COLO829 (cell line): Measurements from ENCODE around the gene SPOP.
"Not testable (repeated sequence)": the region's sequence is repeated elsewhere in the genome, so short reads cannot be mapped to it uniquely, and the experiment has no call there.

Experiments used
- DNase-seq: peaks from one replicate; pipeline ENCODE4 v3.0.0; 2012; ENCODE audit warnings: low spot score

SPOP gene

GRCh38 chr17:49695698-49696232, 17.9 kb upstream of the SPOP start:
- DNase-seq: no peak

GRCh38 chr17:49694847-49695697, 17.2 kb upstream of the SPOP start:
- DNase-seq: peak; percentile 42

- no peak for DNase-seq
These were observed 14.9 kb upstream of the SPOP start for GRCh38 chr17:49692751-49693150.

DNA sequence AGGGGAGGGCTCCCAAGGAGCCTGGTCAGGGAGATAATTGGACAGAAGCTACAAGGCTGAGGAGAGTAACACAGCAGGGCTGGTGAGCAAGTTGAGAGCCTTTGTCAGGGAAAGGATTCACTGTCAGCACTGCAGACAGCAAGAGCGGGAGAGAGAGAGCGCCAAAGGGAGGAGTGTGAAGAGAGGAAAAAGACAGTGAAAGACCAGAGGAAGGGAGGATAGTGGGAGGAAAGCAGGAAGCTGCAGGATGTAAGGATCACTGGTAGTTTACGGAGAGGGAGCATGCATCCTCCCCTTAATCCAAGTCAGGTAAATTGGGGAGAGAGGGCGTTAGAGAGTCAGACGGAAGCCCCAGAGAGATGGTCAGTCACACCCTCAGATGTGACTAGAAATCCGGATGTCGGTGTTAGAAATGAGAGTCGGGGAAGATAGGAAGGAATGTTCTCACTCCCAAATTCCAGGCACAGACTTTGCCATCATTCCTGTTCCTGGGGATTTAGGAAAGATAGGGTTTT, 13.8 kb upstream of the SPOP start:
- DNase-seq: no peak

- no peak for DNase-seq
These were observed 13.3 kb upstream of the SPOP start for GRCh38 chr17:49691086-49691676.

- no peak for DNase-seq
These were observed 12.4 kb upstream of the SPOP start for GRCh38 chr17:49690256-49690655.

DNA sequence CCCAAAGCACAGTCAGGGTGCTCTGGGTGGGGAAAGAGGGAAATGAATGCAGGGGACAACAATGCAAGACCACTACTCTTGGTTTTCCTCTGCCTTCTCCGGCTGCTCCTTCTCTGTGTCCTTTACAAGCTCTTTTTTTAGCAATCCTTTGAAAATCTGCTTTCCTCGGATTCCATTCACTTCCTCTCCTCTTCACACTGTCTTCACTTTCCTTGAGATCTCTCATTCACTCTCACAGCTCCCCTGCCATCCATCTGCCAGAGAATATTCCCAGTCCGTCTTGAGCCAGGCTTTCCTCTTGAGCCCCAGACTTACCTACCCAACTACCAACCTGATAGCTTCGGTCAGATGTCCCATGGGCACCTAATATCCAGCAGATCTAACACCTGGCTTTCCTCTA, 11.0 kb upstream of the SPOP start:
- DNase-seq: no peak

GRCh38 chr17:49687878-49688491, 10.1 kb upstream of the SPOP start:
- DNase-seq: no peak

GRCh38 chr17:49681106-49681979, 3.4 kb upstream of the SPOP start:
- DNase-seq: no peak

DNA sequence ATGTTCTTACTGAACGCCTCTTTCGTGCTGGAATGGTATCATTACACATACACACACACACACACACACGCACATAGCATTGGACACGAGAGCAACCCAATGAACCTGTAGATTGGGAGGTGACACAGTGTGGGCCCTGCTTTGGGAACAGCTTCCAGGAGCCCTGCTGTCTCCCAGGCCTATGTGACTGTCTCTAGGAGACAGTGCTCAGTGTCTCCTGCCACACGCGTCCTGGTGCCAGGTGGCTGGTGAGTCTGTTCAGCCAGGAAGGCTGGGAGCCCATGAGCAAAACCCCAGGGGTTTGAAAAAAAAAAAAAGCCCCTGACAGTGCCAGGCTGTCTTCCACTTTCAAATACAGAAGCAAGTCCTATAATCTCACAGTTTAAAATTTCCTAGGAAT, 2.4 kb upstream of the SPOP start:
- DNase-seq: no peak

DNA sequence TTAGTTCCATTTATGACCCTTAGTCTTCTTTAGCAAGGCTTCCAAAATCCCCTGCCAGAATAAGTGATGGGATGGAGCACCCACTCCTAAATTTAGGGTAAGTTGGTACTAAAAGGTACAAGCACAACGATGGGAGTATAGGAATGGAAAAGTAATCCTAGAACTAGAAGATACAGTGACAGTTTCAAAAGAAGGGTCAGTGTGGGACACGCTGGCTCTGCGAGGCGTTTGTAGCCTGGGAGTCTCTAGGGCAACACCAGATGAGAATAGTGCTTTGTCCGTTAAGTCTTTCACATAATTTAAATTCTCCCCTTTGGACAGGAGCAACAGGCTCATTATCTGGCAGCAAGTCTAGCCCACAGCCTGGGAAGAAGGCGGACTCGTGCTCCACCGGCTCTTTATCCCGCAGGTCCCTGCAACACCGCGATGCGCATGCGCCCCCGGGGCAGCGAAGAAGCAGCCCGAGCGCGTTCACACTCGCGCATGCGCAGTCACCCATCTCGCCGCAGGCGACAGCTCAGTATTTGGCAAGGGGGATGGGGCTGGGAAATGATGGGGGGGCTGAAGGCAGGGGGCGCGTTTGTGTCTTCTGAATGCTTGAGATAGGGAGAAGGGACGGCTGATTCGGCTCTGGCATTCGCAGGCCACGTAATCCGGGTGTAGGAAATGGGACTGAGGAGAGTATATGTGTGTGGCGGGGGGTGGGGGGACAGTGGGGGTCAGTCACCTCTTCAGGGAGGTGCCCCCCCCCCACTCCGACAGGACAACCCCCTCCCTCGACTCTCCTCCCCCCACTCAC, 564 bp downstream of the SPOP start:
- peak; percentile 99 for DNase-seq

GRCh38 chr17:49676276-49676868, 1.5 kb downstream of the SPOP start:
- no peak for DNase-seq

- no peak for DNase-seq
These were observed 3.4 kb downstream of the SPOP start for GRCh38 chr17:49674507-49674906.

- DNase-seq: not testable (repeated sequence)
These were observed 4.2 kb downstream of the SPOP start for GRCh38 chr17:49673679-49674078.

DNA sequence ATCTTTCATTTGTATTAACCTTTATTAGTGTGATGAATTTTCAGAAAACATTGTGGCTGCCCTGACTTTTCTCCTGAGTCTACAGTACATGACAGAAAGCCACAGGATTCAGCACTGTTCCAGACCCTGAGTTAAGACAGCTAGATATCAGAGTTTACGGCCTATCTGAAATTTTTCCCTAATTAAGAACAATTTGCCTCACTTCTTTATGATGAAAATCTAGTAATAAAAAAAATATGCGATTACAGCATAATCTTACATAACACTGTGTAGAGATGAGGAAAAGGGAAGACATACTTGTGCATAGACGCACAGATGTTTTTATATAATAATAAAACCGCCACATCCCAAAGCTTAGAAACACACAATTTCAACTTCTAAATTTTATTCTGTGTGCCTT, 7.3 kb downstream of the SPOP start:
- no peak for DNase-seq

DNA sequence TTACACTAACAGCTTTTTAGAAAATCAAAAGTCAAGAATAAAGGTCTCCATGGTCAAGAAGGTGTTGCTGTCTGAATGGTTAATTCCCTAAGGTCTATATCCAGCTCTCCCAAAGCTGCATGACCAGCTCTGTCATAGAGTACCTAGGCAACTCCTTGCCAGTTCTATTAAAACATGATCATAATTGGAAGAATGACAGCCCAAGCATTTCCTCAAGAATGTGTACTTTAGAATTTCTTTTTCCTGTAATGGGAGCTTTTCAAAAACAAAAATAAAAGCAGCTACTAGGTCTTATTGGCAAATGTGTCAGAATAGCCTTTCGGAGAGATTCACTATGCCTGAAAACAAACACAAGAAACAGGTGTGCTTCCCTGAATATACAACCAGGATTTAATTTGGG, 7.9 kb downstream of the SPOP start:
- DNase-seq: no peak

GRCh38 chr17:49667854-49668253, 10.0 kb downstream of the SPOP start:
- no peak for DNase-seq

DNA sequence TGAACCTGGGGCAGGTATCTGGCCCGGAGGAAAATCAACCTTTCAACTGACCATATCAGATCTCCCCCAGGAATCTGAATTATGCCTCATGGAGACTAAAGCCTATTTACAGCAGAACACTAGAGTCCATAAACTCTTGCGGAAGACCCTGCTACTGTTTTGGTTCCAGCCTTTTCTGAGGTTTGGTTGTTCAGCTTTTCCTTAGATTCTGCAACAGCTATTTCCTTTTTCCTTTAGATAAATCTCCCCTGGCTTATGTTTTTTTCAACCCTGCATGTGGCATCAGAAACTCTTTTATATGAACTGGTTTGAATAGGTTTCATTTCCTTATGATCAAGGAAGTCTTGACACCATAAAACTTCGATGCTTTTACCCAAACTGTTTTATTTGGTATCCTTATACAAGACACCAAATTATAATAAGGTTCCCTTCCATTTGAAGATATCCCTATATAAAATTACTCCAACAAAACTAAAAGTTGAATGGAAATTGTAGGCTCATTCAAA, 13.1 kb downstream of the SPOP start:
- DNase-seq: no peak

GRCh38 chr17:49659661-49660382, 18.1 kb downstream of the SPOP start:
- no peak for DNase-seq

DNA sequence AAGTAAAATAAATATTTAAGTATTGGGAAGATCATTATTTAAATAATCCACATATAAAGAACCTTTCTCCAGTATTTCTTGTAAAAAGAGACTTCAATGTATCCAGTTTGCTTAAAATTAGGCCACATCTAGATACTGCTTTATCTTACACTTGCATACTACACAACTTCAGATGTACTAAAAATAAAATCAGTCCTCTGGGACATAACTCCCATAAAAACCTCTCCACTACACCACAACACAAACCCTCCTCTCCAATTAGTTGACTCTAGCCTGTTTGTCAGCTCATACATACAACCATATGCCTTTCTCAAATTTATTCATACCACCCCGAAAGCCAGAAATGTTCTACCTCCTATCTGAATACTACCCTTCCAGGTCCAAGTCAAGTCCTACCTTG, 21.6 kb downstream of the SPOP start:
- DNase-seq: no peak
